Gastroesophageal sphincter (tissue), 3 donors: ENCODE results near the gene CKS1B.

Experiments used
- CTCF ChIP-seq, 4 experiments: fragments of 200-600 bp in 2 of 4; fragments of 450-650 bp in 2 of 4; sonication (generic) in 1 of 4; IDR thresholded peaks; one replicate each; pipeline ENCODE4 v1.5.1; 2017 to 2019; ENCODE audit warnings: antibody characterized with exemption in 4 of 4, mild to moderate bottlenecking in 2 of 4, moderate library complexity in 2 of 4
- EP300 ChIP-seq: sonication (generic); formaldehyde crosslinking; IDR thresholded peaks from one replicate; pipeline ENCODE4 v1.6.1; 2017; ENCODE audit warnings: antibody characterized with exemption, mild to moderate bottlenecking
- POLR2A ChIP-seq, 2 donors: fragments of 450-650 bp; IDR thresholded peaks; one replicate each; pipeline ENCODE4 v1.6.1; 2017; ENCODE audit warnings: antibody characterized with exemption in 2 of 2, mild to moderate bottlenecking in 2 of 2, moderate library complexity in 1 of 2
- POLR2AphosphoS5 ChIP-seq: sonication (generic); formaldehyde crosslinking; IDR thresholded peaks from one replicate; pipeline ENCODE4 v1.6.1; 2017; ENCODE audit warnings: antibody characterized with exemption

DNA sequence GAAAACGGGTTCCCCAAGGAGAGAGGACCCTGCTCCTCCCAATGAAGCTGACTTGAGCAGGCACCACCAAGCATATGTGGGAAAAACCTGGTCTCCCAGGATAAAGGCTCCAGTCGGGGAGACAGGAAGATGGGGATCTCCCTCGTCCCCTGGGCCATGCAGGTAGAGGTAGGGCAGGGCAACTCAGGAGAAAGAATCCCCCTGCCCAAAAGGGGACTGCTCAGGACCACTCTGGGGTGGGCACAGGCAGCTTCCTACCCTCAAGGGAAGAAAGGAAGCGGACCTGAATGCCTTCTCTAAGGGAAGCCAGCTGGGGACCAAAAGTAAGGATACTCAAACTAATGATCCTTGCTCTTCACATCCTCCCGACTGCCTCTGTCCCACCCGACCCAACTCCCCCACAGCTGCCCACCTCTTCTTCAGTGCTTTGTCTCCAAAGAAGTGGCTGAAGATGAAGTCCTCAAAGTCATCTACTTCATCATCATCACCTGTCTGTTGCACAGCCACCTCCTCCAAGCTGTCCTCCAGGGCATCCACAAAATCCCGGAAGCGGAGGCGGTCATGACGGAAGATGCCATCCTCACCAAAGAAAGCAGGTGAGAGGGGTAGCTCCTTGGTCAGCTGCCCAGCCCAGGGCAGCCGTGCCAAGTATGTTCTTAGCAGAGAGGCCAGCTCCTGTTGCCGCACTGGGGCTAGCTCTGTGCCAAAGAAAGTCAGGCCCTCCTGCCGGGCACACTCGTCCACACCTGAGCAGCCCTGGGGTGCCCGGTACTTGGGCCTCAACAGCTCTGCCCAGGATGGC lies 29.1 kb upstream of the CKS1B start:
- TF ChIP-seq CTCF (IDR thresholded peaks at IDR 0.05) (no peak), POLR2A (IDR thresholded peaks at IDR 0.05) (no peak), EP300 (no peak), POLR2AphosphoS5 (no peak)
